B cell (primary cell): ENCODE measurements around the gene GGACT.

Experiments used
- CTCF ChIP-seq: fragments of 200-600 bp; IDR thresholded peaks from one replicate; pipeline ENCODE4 v1.8.0; 2022; ENCODE audit warnings: antibody characterized with exemption, mild to moderate bottlenecking
- EZH2 ChIP-seq: IDR thresholded peaks from 2 replicates; pipeline ENCODE4 v1.6.1; 2012; ENCODE audit warnings: borderline replicate concordance, low read depth, mild to moderate bottlenecking, moderate library complexity, low read length; ENCODE audit not compliant: insufficient read depth, poor library complexity, severe bottlenecking

GRCh38 chr13:100597253-100597652 is 8.7 kb upstream of the GGACT start:
- TF ChIP-seq CTCF, result no peak
- TF ChIP-seq EZH2, result no peak
